HG03571 (cell line): ENCODE measurements around the gene TNFRSF4.
"Not testable (repeated sequence)": the region's sequence is repeated elsewhere in the genome, so short reads cannot be mapped to it uniquely, and the experiment has no call there.

ENCODE experiments used
- ATAC-seq: cut with Tn5 transposase; IDR thresholded peaks from one replicate; pipeline ENCODE4 v1.9.1; 2021; ENCODE audit not compliant: unreplicated experiment

TNFRSF4 gene

GRCh38 chr1:1204425-1204920, 9.5 kb downstream of the TNFRSF4 start:
- ATAC-seq: no peak

GRCh38 chr1:1203561-1204424, 10.2 kb downstream of the TNFRSF4 start:
- no peak for ATAC-seq

GRCh38 chr1:1202831-1203560, 11.0 kb downstream of the TNFRSF4 start:
- no peak for ATAC-seq

GRCh38 chr1:1200876-1201810, 12.8 kb downstream of the TNFRSF4 start:
- ATAC-seq: peak; percentile 46

- ATAC-seq: no peak
These were observed 13.7 kb downstream of the TNFRSF4 start for GRCh38 chr1:1199961-1200875.

- ATAC-seq: no peak
These were observed 14.6 kb downstream of the TNFRSF4 start for GRCh38 chr1:1199141-1199960.

- ATAC-seq: no peak
These were observed 15.4 kb downstream of the TNFRSF4 start for GRCh38 chr1:1198423-1199140.

GRCh38 chr1:1197551-1198422, 16.2 kb downstream of the TNFRSF4 start:
- no peak for ATAC-seq

GRCh38 chr1:1197188-1197500, 16.8 kb downstream of the TNFRSF4 start:
- ATAC-seq: no peak

GRCh38 chr1:1196431-1197187, 17.3 kb downstream of the TNFRSF4 start:
- no peak for ATAC-seq

GRCh38 chr1:1195726-1196125, 18.2 kb downstream of the TNFRSF4 start:
- ATAC-seq: not testable (repeated sequence)

GRCh38 chr1:1194723-1195122, 19.2 kb downstream of the TNFRSF4 start:
- ATAC-seq: no peak

GRCh38 chr1:1191734-1192133, 22.2 kb downstream of the TNFRSF4 start:
- no peak for ATAC-seq

GRCh38 chr1:1189111-1189510, 24.8 kb downstream of the TNFRSF4 start:
- no peak for ATAC-seq

GRCh38 chr1:1187938-1188337, 26.0 kb downstream of the TNFRSF4 start:
- no peak for ATAC-seq

- no peak for ATAC-seq
These were observed 28.7 kb downstream of the TNFRSF4 start for GRCh38 chr1:1185101-1185765.
